Uterus (tissue), 4 donors: Measurements from ENCODE around the gene C14orf119. TPM values are rescaled to one million over a fixed set of nuclear protein-coding genes. Genes with fewer than 3 reads are reported as not detected.

Experiments used
- DNase-seq, 2 donors: peaks; one replicate each; pipeline ENCODE4 v3.0.0-alpha.2; 2019 to 2020
- H3K27ac ChIP-seq, 2 donors: fragments of 200-600 bp; sonication (generic); 1 replicate in 1 of 2; 2 replicates in 1 of 2; pipeline ENCODE4 v1.5.1; 2016 to 2018
- H3K27me3 ChIP-seq, 2 donors: fragments of 200-600 bp; sonication (generic); one replicate each; pipeline ENCODE4 v1.5.1; 2018 to 2019; ENCODE audit warnings: control low read depth in 1 of 2
- H3K36me3 ChIP-seq, 2 donors: fragments of 200-600 bp; sonication (generic); one replicate each; pipeline ENCODE4 v1.5.1; 2019; ENCODE audit warnings: control low read depth in 1 of 2
- H3K4me1 ChIP-seq, 2 donors: fragments of 200-600 bp; sonication (generic); one replicate each; pipeline ENCODE4 v1.5.1; 2018 to 2019; ENCODE audit warnings: control low read depth in 1 of 2
- H3K4me3 ChIP-seq, 2 donors: fragments of 200-600 bp; sonication (generic); 1 replicate in 1 of 2; 2 replicates in 1 of 2; pipeline ENCODE4 v1.5.1; 2018 to 2019; ENCODE audit warnings: mild to moderate bottlenecking in 1 of 2
- H3K9me3 ChIP-seq, 2 donors: fragments of 200-600 bp; sonication (generic); one replicate each; pipeline ENCODE4 v1.5.1; 2019; ENCODE audit warnings: control low read depth in 1 of 2
- CTCF ChIP-seq, 4 experiments: fragments of 200-600 bp in 2 of 4; fragments of 450-650 bp in 2 of 4; sonication (generic) in 2 of 4; IDR thresholded peaks; one replicate each; pipeline ENCODE4 v1.5.1; 2016 to 2019; ENCODE audit warnings: antibody characterized with exemption in 4 of 4, mild to moderate bottlenecking in 2 of 4, moderate library complexity in 1 of 4
- POLR2A ChIP-seq, 2 donors: fragments of 450-650 bp; IDR thresholded peaks; one replicate each; pipeline ENCODE4 v1.6.1; 2016; ENCODE audit warnings: antibody characterized with exemption in 2 of 2, mild to moderate bottlenecking in 1 of 2, moderate library complexity in 1 of 2
- intact Hi-C: fragments of 100-400 bp; cut with DNase I; formaldehyde crosslinking; loops from one replicate; pipeline ENCODE4 v1.15.1; 2023; ENCODE audit warnings: low total_unique reads
- total RNA-seq, 4 donors: library from RNA; depleted of rRNA in 3 of 4; stranded (reverse); fragments of >200 nt in 3 of 4; gene quantifications; one replicate each; pipeline versions ENCODE4 v1.1.0 to v1.2.4, GENCODE V29; 2014 to 2023
- donor health status: DM: yes; HTN: yes; CAD: no.

C14orf119 gene
- total RNA-seq, 4 donors from 2014 or later, result 12.3 to 41.6 (median 26.7) TPM

- Histone ChIP-seq H3K4me3 (no peak overlapping the region), H3K9me3 (no peaks in the 10 kb centered on the region), H3K4me1 (no peaks in the 10 kb centered on the region), H3K27me3 (no peaks in the 10 kb centered on the region), H3K36me3 (no peaks in the 10 kb centered on the region), H3K27ac (no peak overlapping the region)
- TF ChIP-seq POLR2A (IDR thresholded peaks at IDR 0.05), result no peak
- TF ChIP-seq CTCF (IDR thresholded peaks at IDR 0.05), result no peak
- DNase-seq, result no peak
- intact Hi-C loops, result no loop called here
Observed at GRCh38 chr14:23114669-23115038, 19.3 kb downstream of the C14orf119 start.

- no peaks in the 10 kb centered on the region for H3K4me1 ChIP-seq
- no peaks in the 10 kb centered on the region for H3K27me3 ChIP-seq
- no peaks in the 10 kb centered on the region for H3K36me3 ChIP-seq
- TF ChIP-seq POLR2A (IDR thresholded peaks at IDR 0.05) (no peak), CTCF (IDR thresholded peaks at IDR 0.05) (no peak)
- no peak overlapping the region for H3K4me3 ChIP-seq
- intact Hi-C loops, result no loop called here
- no peaks in the 10 kb centered on the region for H3K9me3 ChIP-seq
- no peak overlapping the region for H3K27ac ChIP-seq
- DNase-seq, result no peak
Observed at GRCh38 chr14:23115039-23115731, 19.9 kb downstream of the C14orf119 start.

- Histone ChIP-seq H3K36me3 (no peaks in the 10 kb centered on the region), H3K27me3 (no peaks in the 10 kb centered on the region), H3K27ac (no peak overlapping the region), H3K9me3 (no peaks in the 10 kb centered on the region), H3K4me3 (no peak overlapping the region), H3K4me1 (peaks cover 0 to under 1% of the 10 kb centered on the region in 2 donors)
- intact Hi-C loops, result no loop called here
- no peak for DNase-seq
- no peak for TF ChIP-seq POLR2A (IDR thresholded peaks at IDR 0.05)
- no peak for TF ChIP-seq CTCF (IDR thresholded peaks at IDR 0.05)
Observed at GRCh38 chr14:23115918-23116317, 20.6 kb downstream of the C14orf119 start.

GRCh38 chr14:23117371-23118020 lies 22.2 kb downstream of the C14orf119 start:
- no peaks in the 10 kb centered on the region for H3K27me3 ChIP-seq
- H3K27ac ChIP-seq, result no peak overlapping the region
- H3K4me3 ChIP-seq, result no peak overlapping the region
- intact Hi-C loops, result loop anchor here (2.0 kb wide), 1 partner anchor 69 kb away; no protein-coding TSS in a partner anchor
- H3K4me1 ChIP-seq, result peaks cover 0 to 4% of the 10 kb centered on the region in 2 donors
- no peaks in the 10 kb centered on the region for H3K9me3 ChIP-seq
- no peak for DNase-seq
- TF ChIP-seq POLR2A (IDR thresholded peaks at IDR 0.05), result no peak
- no peak for TF ChIP-seq CTCF (IDR thresholded peaks at IDR 0.05)
- H3K36me3 ChIP-seq, result no peaks in the 10 kb centered on the region
